Astrocyte (in vitro differentiated cells and primary cell): ENCODE data around the gene DNAJA1.

ENCODE experiments used
- EZH2 ChIP-seq: IDR thresholded peaks from 2 replicates; pipeline ENCODE4 v1.6.1; 2012; ENCODE audit warnings: mild to moderate bottlenecking, low read length, inconsistent platforms; ENCODE audit not compliant: insufficient read depth
- TF ChIP-seq, protein P1 (sequence below): IDR thresholded peaks from 2 replicates; pipeline ENCODE4 v1.5.1; 2011; ENCODE audit warnings: low read depth, mild to moderate bottlenecking, inconsistent platforms, low read length, moderate library complexity; ENCODE audit not compliant: insufficient read depth

DNA sequence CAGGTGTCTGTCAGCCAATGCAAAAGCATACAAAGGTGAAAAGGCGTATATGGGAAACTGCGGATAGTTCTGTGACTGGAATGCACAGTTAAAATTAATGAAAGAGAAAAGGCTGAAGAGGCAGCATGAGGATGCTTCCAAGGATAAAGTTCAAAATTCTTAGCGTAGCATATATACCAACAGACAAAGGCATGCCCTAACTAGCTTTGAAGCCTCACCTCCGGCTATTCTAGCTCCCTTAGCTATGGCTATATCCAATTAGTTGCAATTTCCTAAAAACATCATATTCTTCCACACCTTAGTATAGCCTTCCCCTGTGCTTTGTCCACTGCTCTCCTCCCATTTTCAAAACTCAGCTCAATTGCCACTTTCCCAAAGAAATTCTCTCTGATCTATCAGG is 1.4 kb upstream of the DNAJA1 start:
- TF ChIP-seq, protein P1, sequence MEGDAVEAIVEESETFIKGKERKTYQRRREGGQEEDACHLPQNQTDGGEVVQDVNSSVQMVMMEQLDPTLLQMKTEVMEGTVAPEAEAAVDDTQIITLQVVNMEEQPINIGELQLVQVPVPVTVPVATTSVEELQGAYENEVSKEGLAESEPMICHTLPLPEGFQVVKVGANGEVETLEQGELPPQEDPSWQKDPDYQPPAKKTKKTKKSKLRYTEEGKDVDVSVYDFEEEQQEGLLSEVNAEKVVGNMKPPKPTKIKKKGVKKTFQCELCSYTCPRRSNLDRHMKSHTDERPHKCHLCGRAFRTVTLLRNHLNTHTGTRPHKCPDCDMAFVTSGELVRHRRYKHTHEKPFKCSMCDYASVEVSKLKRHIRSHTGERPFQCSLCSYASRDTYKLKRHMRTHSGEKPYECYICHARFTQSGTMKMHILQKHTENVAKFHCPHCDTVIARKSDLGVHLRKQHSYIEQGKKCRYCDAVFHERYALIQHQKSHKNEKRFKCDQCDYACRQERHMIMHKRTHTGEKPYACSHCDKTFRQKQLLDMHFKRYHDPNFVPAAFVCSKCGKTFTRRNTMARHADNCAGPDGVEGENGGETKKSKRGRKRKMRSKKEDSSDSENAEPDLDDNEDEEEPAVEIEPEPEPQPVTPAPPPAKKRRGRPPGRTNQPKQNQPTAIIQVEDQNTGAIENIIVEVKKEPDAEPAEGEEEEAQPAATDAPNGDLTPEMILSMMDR: no peak
- no peak for TF ChIP-seq EZH2
